GDM1 (cell line): ENCODE data around the gene GBX1.

Experiments
- DNase-seq: peaks from one replicate; lab custom pipeline; 2025; lab: John Stamatoyannopoulos, UW

Gene GBX1

DNA sequence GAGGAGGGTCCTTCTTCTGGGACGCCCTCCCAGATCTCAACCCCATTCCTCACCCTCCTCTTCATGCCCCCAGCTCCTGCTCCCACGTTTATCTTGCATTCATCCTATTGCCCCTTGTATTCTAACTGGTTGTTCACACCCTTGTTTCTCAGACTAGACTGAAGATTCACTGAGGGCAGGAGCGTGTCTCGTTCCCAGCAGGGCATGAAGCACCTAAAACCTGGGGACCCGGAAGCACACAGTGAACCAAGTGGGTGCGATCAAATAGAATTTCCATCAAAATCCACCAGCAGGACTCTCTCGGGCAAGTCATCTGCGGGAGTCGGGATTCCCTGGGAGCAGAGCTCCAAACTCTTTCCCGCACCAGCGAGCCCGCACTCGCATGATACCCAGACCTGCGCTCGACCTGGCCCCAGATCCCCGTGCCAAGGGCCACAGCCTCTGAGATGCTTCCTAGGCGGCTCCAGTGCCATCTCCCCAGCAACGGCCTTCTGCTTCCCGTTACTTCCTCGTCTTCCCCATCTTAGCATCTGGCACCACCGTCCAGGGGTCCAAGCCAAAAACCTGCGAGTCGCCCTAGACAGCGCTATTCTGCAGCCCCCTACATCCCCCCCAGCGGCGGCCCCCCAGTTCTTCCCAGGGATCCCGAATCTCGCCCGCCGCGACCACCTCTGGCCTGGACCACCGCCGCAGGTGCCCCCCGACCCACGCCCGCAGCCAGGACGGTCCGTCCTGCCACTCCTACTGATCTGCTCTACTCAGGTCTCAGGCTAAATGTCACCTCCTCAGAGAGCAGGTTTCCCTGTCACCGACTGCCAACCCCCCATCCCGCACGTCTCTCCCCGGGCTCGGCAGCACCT, 6.1 kb upstream of the GBX1 start:
- no peak for DNase-seq

DNA sequence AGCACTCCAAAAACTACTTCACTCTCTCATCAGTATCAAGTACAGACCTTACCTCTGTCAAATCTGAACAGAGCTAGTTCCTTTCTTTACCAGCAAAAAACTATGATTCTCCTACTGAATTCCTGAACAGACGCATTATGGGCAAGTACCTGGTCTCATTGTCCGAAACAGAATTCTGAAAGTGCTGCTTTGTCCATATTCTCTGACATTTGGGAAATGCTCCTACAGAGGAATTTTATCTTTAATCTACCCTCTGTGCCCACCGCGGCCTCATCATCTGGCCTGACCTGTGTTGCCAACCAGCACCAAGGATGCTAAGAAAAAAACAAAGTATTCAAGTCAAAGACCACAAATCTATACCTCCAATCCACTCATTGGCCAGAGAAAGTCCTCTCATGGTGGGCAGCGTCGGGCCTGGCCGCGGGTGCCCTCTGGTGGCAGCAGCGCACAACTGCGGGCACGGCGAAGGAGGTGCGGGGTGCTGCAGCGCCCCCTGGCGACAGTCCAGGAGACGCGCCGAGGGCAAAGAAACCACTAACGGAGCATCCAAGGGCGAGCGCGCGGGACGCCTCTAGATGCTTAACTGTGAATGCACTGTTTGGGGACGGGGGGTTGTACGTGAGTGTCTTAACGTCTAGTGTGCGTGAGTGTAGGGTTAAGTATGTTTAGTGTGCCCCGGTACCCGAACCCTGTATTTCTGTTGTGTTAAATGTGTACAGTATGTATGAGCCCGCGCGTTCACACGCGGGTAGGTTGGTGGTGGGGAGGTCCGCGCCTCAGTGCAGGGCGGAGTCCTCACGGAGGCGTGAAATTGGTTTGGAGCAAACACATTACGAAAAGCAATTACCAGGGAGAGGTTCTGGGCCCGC, 5.0 kb upstream of the GBX1 start:
- peak; percentile 54 for DNase-seq

DNA sequence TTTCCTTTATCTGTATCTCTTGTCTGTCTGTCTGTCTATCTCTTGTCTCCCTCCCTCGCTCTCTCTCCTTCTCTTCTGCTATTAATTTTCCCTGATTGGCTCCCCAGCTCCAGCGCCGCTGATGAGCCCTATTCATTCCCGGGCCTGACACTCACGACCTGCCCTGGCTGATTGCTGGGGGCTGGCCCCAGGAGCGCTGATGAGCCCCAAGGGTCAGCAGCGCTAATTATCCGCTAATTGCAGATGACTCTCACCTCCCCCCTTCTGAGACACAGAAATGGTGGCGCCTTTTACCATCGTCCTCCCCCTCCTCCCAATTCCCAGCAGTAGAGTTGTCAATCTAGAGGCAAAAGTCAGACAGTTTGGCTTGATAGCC, 1.3 kb upstream of the GBX1 start:
- no peak for DNase-seq

DNA sequence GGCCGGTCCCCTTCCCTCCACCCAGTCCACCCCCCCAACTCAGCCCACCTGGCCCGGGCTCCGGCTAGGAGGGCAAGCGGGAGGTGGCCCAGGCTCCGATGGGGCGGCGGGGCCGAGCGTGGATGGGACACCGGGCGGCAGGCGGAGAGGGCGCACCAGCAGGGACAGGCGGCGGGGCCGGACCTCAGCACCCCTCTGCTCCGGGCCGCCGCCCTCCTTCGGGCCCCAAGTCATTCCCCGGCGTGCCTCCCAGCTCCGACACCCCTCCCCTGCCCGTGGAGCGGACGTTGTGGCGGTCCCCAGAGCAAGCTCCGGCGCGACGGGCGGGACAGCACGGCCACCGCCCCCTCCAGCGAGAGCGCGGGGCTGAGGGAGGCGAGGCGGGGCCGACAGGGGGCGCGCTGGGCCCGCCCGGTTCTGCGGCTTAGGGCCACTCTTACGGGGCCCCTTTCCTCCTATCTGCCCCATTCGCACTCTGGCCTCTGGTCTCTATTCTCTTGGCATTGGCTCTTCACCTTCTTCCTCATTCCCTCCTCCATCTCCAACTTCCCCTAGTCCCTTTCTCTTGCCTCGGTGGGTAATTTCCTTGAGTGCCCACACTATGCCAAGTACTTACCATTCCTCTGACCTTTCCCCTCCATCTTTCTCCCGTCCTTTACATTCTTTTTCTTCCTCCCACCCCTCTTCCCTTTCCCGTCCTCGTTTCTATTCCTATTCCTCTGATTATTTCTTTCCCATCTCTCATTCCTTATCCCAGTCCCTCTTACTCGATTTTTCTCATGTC, 701 bp upstream of the GBX1 start:
- peak; percentile 20 for DNase-seq

DNA sequence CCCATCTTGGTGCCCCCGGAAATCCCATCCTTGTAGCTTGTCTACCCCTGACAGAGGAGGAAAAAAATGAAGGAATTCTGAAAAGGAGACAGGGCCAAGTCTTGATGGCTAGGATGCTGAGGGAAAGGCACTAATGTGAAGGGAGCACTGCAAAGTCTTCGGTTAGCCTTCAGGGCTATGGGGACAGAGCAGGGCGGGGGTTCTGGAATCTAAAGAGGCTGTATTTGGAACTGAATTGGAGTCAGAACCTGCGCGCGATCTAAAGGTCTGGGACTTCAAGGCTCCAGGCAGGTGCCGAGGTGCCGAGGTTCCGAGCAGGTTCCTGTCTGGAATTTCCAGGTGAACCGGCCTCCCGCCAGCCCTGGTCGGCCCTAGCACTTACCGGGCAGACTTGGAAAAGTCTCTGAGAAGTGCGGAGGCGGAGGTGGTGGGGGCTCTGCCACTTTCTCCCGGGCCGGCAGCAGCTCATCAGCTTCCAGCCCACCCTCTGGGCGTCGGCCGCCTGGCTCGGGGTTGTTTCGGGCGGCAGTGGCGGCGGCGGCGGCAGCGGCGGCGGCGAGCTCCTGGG, 781 bp downstream of the GBX1 start:
- DNase-seq = no peak

DNA sequence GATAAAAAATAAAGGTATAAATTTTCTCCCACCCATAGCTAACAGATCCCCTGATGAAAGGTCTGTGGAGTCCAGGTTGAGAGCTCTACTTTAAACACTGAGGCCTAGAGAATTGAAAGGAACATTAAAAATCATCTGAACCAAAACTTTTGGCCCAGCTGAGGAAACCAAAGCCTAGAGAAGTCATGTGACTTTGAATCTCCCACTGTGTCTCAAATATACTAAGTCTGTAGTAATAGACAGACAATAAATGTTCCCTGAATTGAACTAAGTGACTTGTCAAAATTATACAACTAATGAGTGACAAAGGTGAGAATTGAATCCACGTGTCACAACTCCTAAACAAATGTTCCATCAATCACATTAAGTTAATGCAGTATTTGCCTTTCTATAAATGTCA, 5.7 kb downstream of the GBX1 start:
- no peak for DNase-seq

DNA sequence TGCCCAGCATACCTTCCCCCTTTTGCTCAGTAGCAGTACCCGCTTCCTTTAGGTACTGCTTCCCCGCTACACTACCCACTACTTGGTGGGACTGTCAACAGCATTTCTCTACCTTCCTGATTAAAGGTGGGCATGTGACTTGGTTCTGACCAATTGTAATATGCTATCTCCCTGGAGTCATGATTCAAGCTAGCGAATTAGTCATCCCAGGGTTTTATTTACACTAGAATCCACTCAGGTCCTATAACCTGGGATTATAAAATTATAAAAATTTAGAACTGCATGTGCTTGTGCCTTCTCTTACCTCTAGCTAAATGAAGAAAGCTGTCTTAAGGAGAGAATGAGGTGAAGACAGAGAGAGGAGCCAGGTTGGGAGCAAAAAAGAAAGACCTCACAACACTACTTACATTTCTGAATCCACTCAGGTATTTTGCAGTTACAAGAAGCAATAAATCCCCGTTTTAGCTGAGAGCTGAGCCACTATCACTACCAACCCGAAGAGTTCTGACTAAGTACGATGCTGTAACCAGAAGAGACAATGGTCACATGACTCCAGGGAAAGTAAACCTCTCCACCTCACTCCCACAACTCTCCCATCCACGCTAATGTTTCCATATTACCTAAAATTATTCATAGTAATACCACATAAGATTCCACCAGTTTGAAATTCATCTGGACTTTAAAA, 9.7 kb downstream of the GBX1 start:
- DNase-seq = no peak

DNA sequence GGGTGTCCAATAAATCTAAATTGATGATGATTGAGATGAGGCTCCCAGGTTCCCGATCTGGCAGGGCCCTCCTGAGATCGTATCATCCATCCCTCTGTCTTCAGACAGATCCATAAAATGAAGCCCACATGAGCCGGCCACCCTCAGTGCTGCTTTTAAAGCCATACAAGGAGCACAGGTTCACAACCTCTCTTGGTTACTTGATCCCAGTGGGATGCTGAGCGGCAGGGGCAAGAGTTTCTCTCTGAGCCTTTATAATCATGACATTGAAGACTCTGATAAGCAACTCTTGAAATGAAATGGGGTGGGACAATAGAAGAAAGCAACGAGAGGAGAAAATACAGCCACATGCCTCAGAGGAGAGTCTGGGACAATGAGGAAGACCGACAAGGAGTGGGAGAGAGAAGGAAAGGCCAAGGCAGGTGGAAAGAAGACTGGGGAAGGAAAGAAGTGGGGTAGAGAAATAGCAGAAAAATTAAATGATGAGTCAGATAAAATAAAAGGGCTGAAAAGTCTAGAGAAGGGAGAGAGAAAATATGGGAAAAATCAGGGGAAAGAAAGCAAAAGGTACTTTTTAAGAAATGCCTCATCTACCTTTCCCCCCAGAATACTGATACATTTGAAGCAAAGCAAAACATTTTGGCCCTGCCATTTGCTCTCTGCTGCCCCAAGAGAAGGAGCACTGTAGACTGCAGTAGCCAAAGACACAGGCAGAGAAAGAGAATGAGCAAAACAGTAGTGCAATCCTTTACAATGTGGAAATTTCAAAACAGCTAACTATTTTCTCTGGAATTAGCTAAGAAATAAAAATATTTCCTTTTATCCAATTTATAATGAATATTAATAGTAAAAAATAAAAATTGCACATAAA, 14.6 kb downstream of the GBX1 start:
- no peak for DNase-seq

DNA sequence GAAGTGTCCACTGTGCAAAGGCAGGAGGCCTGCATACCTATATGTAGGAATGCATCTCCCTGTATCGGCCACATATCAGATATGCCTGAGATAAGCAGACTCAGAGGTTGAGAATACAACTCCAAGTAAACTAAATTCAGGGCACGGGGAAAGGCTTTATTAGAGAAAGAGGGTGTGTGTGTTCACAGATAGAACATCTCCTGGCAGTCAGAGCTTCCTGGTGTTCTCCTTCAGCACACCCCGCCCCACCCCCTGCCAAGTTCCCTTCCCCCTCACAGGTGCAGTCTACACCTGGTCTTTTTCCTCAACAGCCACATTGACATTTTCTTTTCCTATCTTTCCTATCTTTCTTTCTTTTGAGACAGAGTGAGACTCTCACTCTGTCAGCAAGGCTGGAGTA, 17.1 kb downstream of the GBX1 start:
- no peak for DNase-seq

DNA sequence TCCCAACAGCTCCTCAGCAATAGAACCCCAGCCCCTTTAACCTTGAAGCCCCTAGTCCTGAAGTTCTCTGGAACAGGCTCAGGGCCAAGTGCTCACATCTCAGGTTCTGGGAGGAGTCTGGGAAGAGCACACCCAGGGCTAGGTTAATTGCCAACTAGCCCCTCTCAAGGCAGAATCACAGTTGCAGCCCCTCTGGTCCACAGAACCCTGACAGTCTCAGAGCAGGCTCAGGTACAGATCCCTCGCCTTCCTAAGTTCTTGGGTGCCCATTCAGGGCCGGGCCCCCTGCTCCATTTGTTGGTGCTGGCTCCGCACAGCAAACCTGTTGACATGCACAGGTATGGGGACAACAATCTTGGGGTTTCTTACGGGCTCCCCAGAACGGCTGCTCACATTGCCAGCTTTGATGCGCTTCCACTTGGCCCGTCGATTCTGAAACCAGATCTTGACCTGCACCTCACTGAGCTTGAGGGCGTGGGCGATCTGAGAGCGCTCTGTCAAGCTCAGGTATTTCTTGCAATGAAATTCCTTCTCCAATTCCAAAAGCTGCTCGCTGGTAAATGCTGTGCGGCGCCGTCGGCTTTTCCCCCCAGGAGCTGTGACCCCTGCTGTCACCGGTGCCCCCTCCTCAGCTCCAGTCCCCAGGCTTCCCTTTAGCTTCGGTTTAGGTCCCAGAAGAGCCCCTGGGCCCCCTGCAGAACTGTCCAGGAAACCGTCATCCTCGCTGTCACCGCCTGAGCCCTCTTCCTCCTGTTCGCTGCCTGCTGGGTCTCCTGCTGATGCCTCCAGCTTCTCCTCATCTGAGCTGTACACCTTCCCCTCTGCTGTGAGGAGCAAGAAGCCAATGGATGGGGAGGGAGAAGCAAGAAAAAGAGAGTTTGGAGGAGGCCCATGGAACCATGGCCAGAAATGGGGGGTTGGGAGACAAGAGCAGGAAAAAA, 18.9 kb downstream of the GBX1 start:
- no peak for DNase-seq

DNA sequence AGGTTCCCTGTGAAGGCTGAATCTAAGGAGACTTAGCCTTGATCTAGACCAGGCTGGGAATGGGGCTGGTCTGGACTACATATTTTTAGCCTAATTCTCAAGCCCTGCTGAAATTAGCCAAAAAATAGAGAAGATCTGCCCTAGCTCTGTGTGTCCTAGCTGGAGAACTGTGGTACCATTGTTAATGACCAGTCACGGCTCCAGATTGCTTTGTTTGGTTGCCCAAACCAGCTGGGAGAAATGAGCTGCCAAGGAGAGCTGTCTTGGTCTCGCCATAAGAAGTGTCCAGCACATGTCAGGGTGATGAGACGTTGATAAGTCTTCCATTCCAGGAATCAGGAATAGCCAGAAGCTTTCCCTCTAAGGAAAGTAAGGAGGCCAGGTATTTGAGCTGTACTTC, 20.7 kb downstream of the GBX1 start:
- no peak for DNase-seq

DNA sequence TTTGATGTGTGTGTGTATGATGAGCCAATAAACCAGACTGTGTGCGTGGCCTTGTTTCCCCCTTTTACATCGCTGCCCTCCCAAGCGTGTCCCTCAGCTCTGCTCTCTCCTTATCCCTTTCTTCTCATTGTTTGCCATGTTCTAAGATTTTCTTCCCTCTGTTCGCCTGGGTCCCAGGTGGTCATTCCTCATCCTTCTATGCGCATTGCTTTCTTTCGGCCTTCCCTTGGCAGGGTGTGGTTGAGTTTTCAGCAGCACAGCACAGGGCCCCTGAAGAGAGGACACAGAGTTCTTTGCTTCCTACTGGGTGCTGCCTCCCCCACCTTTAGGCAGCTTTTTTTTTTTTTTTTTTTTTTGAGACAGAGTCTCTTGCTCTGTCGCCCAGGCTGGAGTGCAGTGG, 23.1 kb downstream of the GBX1 start:
- DNase-seq = no peak

DNA sequence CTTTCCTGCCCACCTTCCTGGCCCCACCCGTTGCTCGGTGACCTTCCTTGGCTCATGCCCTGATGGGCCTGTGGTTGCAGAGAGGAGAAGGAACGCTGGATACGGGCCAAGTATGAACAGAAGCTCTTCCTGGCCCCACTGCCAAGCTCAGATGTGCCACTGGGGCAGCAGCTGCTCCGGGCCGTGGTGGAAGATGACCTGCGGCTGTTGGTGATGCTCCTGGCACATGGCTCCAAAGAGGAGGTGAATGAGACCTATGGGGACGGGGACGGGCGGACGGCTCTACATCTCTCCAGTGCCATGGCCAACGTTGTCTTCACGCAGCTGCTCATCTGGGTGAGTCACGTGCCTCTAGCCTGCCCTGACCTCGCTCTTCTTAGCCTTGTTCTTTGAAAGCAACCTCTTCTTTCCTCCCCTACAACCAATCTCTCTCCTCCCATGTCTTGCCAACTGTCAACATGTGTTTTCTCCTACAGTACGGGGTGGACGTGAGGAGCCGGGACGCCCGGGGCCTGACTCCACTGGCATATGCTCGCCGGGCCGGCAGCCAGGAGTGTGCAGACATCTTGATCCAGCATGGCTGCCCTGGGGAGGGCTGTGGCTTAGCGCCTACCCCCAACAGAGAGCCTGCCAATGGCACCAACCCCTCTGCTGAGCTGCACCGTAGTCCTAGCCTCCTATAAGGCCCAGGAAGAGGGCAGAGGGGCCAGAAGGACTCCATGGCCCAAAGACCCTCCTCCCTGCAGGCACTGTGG, 24.1 kb downstream of the GBX1 start:
- DNase-seq = no peak

DNA sequence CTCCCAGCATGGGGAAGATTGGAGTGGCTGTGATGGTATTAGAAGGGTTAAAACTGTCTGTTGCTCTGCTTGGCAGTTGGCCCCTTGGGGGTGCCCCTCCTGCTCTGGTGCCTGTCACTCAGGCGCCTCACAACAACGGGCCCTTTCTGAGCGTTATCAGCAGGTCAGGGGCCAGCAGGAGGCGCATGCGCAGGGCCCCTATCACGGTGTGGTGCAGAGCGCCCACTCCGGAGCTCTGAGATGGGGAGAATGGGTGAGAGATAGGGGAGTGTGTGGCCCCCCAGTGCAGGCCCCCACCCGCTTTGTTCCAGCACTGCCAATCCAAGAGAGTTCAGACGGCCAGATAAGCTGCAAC, 24.8 kb downstream of the GBX1 start:
- no peak for DNase-seq

DNA sequence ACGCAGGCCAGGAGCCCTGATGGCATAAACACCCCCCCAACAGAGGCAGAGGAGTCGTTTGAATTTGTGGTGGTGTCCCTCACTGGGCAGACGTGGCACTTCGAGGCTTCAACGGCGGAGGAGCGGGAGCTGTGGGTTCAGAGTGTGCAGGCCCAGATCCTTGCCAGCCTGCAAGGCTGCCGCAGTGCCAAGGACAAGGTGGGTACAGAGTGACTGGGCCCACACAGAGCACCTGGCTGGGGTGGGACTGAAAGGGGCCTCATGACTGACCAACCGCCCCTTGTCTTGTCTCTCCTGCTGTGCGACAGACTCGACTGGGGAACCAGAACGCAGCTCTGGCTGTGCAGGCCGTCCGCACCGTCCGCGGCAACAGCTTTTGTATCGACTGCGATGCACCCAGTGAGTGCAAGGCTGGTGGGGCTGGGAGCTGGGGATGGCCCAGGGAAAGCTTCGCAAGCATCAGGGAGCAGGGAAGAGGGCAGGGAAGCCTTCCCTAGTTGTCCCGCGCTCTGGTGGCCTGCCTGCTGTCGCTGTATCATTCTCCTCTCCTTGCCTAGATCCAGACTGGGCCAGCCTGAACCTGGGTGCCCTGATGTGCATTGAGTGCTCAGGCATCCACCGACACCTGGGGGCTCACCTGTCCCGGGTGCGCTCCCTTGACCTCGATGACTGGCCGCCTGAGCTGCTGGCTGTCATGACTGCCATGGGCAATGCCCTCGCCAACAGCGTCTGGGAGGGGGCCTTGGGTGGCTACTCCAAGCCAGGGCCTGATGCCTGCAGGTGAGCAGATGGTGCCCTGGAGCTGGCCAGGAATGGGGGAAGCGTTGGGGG, 25.4 kb downstream of the GBX1 start:
- no peak for DNase-seq

DNA sequence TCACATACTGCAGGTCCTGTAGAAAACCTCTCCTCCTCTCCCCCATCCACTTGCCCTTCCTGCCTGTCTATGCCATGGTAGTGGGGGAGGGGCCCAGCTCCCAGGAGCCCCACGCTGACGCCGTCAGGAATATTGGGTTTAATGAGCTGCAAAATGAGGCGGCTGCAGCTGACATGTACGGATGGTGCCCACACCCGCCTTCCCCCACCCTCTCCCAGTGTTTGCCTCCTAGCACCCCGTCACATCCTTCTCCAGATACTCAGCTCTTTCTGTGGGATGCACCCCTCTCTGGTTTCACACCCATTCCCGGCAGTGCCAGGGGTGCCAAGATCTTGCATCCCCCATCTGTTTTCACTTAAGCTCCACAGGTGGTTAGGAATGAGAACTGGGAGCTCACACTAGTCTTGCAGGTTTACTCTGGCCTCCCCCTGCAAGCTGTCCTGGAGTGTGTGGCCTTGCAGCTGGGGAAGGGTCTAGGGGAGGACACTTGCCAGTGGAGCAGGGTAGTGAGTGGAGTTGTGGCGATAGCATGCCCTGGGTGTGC, 26.1 kb downstream of the GBX1 start:
- DNase-seq = no peak

DNA sequence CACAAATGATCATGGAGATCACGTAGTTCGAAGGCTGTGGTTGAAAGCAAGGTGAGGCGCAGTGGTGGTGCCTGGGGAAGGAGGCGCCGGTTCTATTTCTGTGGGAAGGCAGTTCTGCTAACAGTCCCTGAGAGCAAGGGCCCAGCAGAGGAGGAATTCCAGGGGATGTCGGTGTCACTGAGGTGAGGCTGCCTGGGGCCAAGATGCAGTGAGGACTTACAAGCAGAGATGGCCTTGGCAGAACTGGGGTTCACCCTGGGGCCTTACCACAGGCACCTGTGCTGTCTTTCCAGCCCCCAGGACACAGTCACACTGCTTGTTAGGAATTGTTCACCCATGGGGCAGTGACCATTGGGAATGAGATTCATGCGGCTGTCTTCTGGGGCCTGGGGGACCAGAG, 26.7 kb downstream of the GBX1 start:
- no peak for DNase-seq

DNA sequence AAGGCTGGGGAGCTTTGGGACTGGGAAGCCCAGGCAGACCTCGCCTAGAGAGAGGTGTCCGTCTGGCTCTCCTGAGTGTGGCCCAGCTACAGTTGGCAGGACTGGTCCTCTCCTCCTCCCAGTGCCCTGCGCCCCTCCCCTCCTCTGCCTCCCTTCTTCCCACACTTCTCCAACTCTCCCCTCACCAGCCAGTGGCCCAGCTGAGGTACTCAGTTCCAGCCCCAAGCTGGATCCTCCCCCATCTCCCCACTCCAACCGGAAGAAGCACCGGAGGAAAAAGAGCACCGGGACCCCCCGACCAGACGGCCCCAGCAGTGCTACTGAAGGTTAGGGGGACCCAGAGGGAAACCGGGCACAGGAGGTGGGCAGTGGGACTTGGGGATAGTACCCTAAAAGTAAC, 27.7 kb downstream of the GBX1 start:
- DNase-seq = no peak
